ENCODE results near the gene LAMA4.
"Not testable (repeated sequence)": the region's sequence is repeated elsewhere in the genome, so short reads cannot be mapped to it uniquely, and the experiment has no call there.

The LAMA4 gene

GRCh38 chr6:112144145-112144926, 110.0 kb downstream of the LAMA4 start:
- no peak for DNase-seq (ENCODE audit: low read depth)

- no peak for DNase-seq (ENCODE audit: low read depth)
Observed at GRCh38 chr6:112141707-112142106, 112.7 kb downstream of the LAMA4 start.

- DNase-seq (ENCODE audit: low read depth): no peak
Observed at GRCh38 chr6:112139052-112139451, 115.3 kb downstream of the LAMA4 start.

- no peak for DNase-seq (ENCODE audit: low read depth)
Observed at GRCh38 chr6:112130878-112131277, 123.5 kb downstream of the LAMA4 start.

GRCh38 chr6:112128208-112128607, 126.2 kb downstream of the LAMA4 start:
- DNase-seq (ENCODE audit: low read depth): no peak

GRCh38 chr6:112123982-112124381, 130.4 kb downstream of the LAMA4 start:
- DNase-seq (ENCODE audit: low read depth): no peak

GRCh38 chr6:112122756-112123155, 131.6 kb downstream of the LAMA4 start:
- no peak for DNase-seq (ENCODE audit: low read depth)

- DNase-seq (ENCODE audit: low read depth): no peak
Observed at GRCh38 chr6:112118034-112118433, 136.3 kb downstream of the LAMA4 start.

- no peak for DNase-seq (ENCODE audit: low read depth)
Observed at GRCh38 chr6:112117554-112117953, 136.8 kb downstream of the LAMA4 start.

GRCh38 chr6:112116221-112116620, 138.1 kb downstream of the LAMA4 start:
- no peak for DNase-seq (ENCODE audit: low read depth)

- DNase-seq (ENCODE audit: low read depth): no peak
Observed at GRCh38 chr6:112114577-112115223, 139.7 kb downstream of the LAMA4 start.

GRCh38 chr6:112113918-112114317, 140.4 kb downstream of the LAMA4 start:
- no peak for DNase-seq (ENCODE audit: low read depth)

- DNase-seq (ENCODE audit: low read depth): no peak
Observed at GRCh38 chr6:112113431-112113830, 140.9 kb downstream of the LAMA4 start.

GRCh38 chr6:112109262-112109661, 145.1 kb downstream of the LAMA4 start:
- DNase-seq (ENCODE audit: low read depth): no peak

GRCh38 chr6:112106562-112106961, 147.8 kb downstream of the LAMA4 start:
- no peak for DNase-seq (ENCODE audit: low read depth)

GRCh38 chr6:112106026-112106425, 148.3 kb downstream of the LAMA4 start:
- DNase-seq (ENCODE audit: low read depth): not testable (repeated sequence)

- DNase-seq (ENCODE audit: low read depth): no peak
Observed at GRCh38 chr6:112100561-112100960, 153.8 kb downstream of the LAMA4 start.

GRCh38 chr6:112096901-112097300, 157.5 kb downstream of the LAMA4 start:
- no peak for DNase-seq (ENCODE audit: low read depth)

- no peak for DNase-seq (ENCODE audit: low read depth)
Observed at GRCh38 chr6:112087916-112088315, 166.5 kb downstream of the LAMA4 start.

- peak; percentile 76 for DNase-seq (ENCODE audit: low read depth)
Observed at GRCh38 chr6:112087136-112087911, 167.0 kb downstream of the LAMA4 start, which contains the start of the genes FAM229B and TUBE1. FAM229B (plus strand) TSS chr6:112087591; CDS start chr6:112099284, 11,693 bp downstream. TUBE1 (minus strand) TSS chr6:112087482; CDS start chr6:112087434, 48 bp downstream.

- DNase-seq (ENCODE audit: low read depth): no peak
Observed at GRCh38 chr6:112086744-112087135, 167.6 kb downstream of the LAMA4 start.

- no peak for DNase-seq (ENCODE audit: low read depth)
Observed at GRCh38 chr6:112085286-112086065, 168.9 kb downstream of the LAMA4 start.
